KMS-11 (cell line): Measurements from ENCODE around the gene FSIP2.
A peak's percentile ranks its signal among the peaks of the same experiment; 100 is the strongest.

Source experiments
- H2AFZ ChIP-seq: fragments of 200-600 bp; sonication (generic); 2 replicates; pipeline ENCODE4 v1.6.1; 2016; ENCODE audit warnings: antibody characterized with exemption, mixed run types, low read depth
- H3K27ac ChIP-seq: fragments of 200-600 bp; sonication (generic); 2 replicates; pipeline ENCODE4 v1.6.1; 2016; ENCODE audit warnings: mild to moderate bottlenecking, mixed run types
- H3K27me3 ChIP-seq: fragments of 200-600 bp; sonication (generic); 2 replicates; pipeline ENCODE4 v1.6.1; 2017; ENCODE audit warnings: mild to moderate bottlenecking, low read depth, mixed run types, moderate library complexity; ENCODE audit not compliant: insufficient read depth
- H3K36me3 ChIP-seq: fragments of 200-600 bp; sonication (generic); 2 replicates; pipeline ENCODE4 v1.6.1; 2017; ENCODE audit warnings: mild to moderate bottlenecking, mixed run types; ENCODE audit not compliant: insufficient read depth
- H3K4me1 ChIP-seq: fragments of 200-600 bp; sonication (generic); 2 replicates; pipeline ENCODE4 v1.6.1; 2016; ENCODE audit warnings: mild to moderate bottlenecking, low read depth, mixed run types; ENCODE audit not compliant: poor library complexity, severe bottlenecking
- H3K4me2 ChIP-seq: fragments of 200-600 bp; sonication (generic); 2 replicates; pipeline ENCODE4 v1.7.0; 2016; ENCODE audit warnings: mild to moderate bottlenecking, mixed run types
- H3K4me3 ChIP-seq: fragments of 200-600 bp; sonication (generic); IDR thresholded peaks from 2 replicates; pipeline ENCODE4 v1.6.1; 2017; ENCODE audit warnings: low read depth, low read length, mixed read lengths; ENCODE audit not compliant: insufficient read depth
- H3K79me2 ChIP-seq: fragments of 200-600 bp; sonication (generic); 2 replicates; pipeline ENCODE4 v1.6.1; 2016; ENCODE audit warnings: low read depth, mixed run types; ENCODE audit not compliant: insufficient read depth
- H3K9ac ChIP-seq: fragments of 200-600 bp; sonication (generic); 2 replicates; pipeline ENCODE4 v1.6.1; 2016; ENCODE audit warnings: mild to moderate bottlenecking, mixed run types
- H4K20me1 ChIP-seq: fragments of 200-600 bp; sonication (generic); 2 replicates; pipeline ENCODE4 v1.6.1; 2016; ENCODE audit warnings: mild to moderate bottlenecking, mixed run types; ENCODE audit not compliant: insufficient read depth
- CTCF ChIP-seq: fragments of 200-600 bp; sonication (generic); conservative IDR thresholded peaks from 2 replicates; pipeline ENCODE4 v1.6.1; 2017; ENCODE audit warnings: low read depth, mild to moderate bottlenecking, antibody characterized with exemption, low read length, moderate library complexity, mixed read lengths

The FSIP2 gene

GRCh38 chr2:185793532-185794345 lies 55.1 kb downstream of the FSIP2 start:
- Histone ChIP-seq H3K4me2 (no peak overlapping the region), H3K27me3 (no peaks in the 10 kb centered on the region), H3K36me3 (no peaks in the 10 kb centered on the region), H3K79me2 (no peaks in the 10 kb centered on the region), H3K27ac (no peak overlapping the region), H3K9ac (no peak overlapping the region), H4K20me1 (no peaks in the 10 kb centered on the region), H3K4me1 (peaks cover 67% of the 10 kb centered on the region), H2AFZ (no peak overlapping the region), H3K4me3 (no peak overlapping the region)
- TF ChIP-seq CTCF = no peak

GRCh38 chr2:185796758-185797157 lies 58.2 kb downstream of the FSIP2 start:
- Histone ChIP-seq H3K4me3 (peak overlapping the region; percentile 77), H2AFZ (no peak overlapping the region), H3K27me3 (no peaks in the 10 kb centered on the region), H3K4me1 (peaks cover 54% of the 10 kb centered on the region), H4K20me1 (no peaks in the 10 kb centered on the region), H3K9ac (no peak overlapping the region), H3K36me3 (no peaks in the 10 kb centered on the region), H3K4me2 (peak overlapping the region; percentile 64), H3K79me2 (no peaks in the 10 kb centered on the region), H3K27ac (peak overlapping the region; percentile 42)
- no peak for TF ChIP-seq CTCF

GRCh38 chr2:185802926-185803325 lies 64.3 kb downstream of the FSIP2 start:
- Histone ChIP-seq H3K4me2 (no peak overlapping the region; the same call in 1 of the 2 replicates), H3K4me1 (peaks cover 29% of the 10 kb centered on the region), H3K79me2 (no peaks in the 10 kb centered on the region), H3K36me3 (no peaks in the 10 kb centered on the region), H3K4me3 (no peak overlapping the region), H3K27ac (no peak overlapping the region), H4K20me1 (no peaks in the 10 kb centered on the region), H3K9ac (no peak overlapping the region), H2AFZ (no peak overlapping the region), H3K27me3 (no peaks in the 10 kb centered on the region)
- no peak for TF ChIP-seq CTCF

GRCh38 chr2:185806783-185807182 lies 68.2 kb downstream of the FSIP2 start:
- Histone ChIP-seq H3K36me3 (no peaks in the 10 kb centered on the region), H3K4me1 (peaks cover 20% of the 10 kb centered on the region), H3K27ac (no peak overlapping the region), H4K20me1 (no peaks in the 10 kb centered on the region), H3K79me2 (no peaks in the 10 kb centered on the region), H3K4me3 (no peak overlapping the region), H3K4me2 (no peak overlapping the region), H2AFZ (no peak overlapping the region), H3K27me3 (no peaks in the 10 kb centered on the region), H3K9ac (no peak overlapping the region)
- TF ChIP-seq CTCF = no peak
